HG03571 (cell line): ENCODE data around the gene CHSY1.
"Not testable (repeated sequence)": the region's sequence is repeated elsewhere in the genome, so short reads cannot be mapped to it uniquely, and the experiment has no call there.

Source experiments
- ATAC-seq: cut with Tn5 transposase; IDR thresholded peaks from one replicate; pipeline ENCODE4 v1.9.1; 2021; ENCODE audit not compliant: unreplicated experiment

CHSY1 gene

DNA sequence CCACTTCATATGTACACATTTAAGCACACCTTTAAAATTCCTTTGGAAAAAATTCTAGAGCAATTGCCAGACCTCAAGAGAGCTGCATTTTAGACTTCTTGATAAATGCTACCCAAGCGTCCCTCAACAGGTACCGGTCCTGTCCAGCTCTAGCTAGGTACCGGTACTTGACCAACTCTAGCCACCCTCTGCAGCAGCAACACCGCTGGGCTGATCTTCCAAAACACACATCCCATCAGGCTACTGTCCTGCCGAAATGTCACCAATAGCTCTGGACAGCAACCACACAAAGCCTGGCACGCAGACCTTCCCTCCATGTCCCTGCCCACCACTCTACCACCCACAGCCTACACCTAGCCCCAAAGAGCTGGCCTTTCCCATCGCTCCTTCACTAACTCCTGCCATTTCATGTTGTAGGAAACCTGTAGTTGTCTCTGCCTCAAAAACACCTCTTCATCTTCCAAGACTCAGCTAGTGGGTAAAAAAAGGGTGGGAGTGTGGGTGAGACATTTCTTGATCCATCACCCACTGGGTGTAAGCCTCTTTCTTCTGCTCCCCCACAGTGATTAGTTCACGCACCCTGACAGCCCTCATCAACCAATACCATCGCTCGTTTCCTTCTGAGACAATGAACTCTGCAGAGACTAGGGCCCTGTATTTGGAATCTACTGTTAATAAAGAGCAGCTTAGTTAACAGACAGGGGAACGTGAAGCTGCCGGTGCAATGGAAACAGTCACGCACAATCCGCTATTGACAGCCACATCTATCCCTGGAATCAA, 6.8 kb downstream of the CHSY1 start:
- ATAC-seq: no peak

DNA sequence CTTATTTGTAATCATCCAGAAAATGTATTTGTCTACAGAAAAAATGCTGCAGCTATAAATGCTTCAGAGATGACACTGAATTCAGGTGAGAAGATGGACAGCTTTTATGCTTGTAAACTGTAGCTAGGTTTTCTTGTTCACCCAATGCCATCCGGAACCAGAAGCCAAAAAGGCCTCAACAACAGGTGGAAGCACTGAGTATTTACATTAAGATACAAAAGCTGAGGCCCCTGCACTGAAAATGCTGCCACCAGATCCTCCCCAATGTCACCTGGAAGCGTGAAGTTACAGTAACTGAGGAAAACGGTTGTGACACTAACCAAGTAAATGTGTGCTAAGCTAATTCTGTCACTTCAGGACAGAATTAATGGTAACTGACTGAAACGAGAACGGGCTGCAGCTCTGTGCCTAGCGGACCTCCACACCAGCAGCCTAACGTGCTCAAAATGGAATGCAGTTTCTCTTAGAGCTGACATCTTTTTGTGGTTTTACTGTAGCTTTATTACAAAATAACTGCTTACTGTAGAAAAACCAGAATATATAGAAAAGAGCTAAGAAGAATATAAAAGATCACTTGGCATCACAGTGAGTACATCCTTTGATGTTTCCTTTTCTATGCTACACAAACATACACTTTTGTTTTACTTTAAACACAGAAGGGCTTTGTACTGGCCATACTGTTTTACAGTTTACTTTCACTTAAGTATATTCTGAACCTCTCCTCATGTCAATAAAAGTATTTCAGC, 7.6 kb downstream of the CHSY1 start:
- no peak for ATAC-seq

DNA sequence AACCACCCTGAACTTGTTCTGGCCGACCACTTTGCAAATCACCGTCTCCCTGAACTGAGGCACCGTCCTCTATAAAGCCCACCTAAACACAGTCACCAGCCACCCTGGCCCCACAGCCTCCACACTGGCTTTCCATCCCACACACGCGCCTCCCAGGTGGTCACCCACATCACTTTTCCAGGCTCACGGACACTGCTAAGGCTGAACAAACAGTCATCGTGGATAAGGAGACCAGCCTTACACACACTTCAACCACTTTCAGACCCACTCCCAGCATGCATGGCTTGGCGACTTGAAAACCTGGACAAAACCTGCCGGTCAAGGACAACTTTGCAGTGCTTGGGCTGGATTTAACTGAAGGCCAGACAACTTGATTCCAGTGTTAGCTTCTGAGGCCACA, 8.4 kb downstream of the CHSY1 start:
- ATAC-seq: no peak

DNA sequence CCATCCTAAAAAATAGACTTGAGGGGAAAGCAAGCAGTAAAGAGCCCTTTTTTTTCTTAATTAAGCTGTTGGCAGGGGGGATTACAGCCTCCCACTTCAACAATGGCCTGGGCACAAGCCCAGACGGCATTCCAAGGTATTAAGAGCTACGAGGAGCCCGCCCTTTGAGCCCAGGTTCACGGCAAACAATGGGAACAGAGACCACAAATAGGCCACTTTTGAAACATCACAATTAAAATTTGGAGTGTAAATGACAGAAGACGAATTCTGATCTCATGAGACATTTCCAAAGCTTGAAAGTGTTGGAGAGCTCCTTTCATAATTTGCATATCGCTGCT, 8.9 kb downstream of the CHSY1 start:
- ATAC-seq: no peak

DNA sequence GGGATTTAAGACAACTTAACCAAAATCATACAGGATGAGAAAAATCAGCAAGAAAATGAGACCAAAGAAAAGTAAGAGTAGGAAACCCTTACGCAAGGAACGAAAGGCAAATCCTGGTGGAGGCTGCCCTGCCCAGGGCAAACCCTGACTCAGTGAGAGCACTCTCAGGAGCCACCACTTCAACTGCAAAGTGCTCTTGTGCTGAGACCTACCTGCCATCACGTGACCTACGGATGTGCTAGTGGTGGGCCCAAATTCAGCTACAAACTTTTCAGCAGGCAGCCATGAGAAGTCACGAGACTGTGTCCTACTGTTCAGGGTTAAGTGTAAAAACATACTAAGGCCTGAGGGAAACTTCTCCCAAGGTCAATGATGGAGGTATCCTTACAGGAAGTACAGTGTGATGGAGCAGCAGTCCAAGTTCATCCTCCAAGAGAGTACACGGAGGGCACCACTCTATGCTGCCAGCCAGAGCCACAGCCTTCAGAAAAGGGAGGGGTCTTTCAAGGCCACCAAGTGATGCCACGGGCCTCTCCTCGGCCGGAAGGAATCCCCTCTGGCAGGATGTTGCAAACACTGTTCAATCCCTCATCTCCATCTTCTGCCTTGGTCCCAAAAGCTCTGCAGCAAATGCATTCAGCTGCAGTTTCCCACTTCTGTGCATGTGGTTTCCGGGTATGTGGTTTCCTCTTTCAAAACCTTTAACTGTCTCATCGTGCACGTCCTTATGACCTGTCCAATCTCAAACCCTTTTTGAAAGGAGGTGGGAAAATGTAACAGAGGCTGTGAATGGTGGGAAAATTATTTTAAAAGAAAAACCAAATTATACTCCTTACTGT, 9.5 kb downstream of the CHSY1 start:
- ATAC-seq: peak; percentile 72

DNA sequence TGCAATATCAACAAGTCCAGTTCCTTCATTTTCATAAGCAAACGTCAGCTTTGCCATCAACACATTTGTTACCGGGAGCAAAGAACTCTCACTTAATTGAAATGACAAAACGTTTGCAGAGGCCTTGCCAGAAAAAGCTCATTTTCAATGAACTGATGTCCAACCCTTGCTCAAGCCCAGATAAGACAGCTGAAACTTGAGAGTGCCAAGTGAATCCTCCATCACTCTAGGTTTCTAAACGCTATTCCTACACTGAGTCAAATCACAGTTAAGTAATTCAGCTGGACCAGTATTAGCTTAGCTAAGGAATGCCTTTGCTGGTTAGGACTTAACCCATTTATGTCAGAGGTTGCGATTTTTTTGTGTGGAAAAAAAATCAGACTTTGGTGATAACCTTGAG, 11.5 kb downstream of the CHSY1 start:
- no peak for ATAC-seq

DNA sequence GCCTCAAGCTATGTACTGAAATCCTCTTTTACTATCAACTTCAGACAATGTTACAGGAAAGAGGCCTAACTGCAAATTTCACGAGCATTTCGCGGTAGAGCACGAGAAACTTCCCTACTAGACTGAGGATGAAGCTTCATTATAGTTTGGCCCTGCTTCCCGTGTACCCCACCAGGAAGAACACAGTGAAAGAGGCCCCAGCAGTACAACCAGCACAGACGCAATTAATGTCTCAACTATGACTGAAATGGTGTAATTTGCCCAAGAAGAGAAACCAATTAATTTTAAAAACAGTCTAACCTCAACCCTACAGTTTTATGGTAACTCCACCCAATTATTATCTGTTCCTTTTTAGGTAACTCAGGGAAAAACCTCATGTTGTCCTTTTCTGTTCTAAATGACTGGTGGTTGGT, 12.1 kb downstream of the CHSY1 start:
- no peak for ATAC-seq

DNA sequence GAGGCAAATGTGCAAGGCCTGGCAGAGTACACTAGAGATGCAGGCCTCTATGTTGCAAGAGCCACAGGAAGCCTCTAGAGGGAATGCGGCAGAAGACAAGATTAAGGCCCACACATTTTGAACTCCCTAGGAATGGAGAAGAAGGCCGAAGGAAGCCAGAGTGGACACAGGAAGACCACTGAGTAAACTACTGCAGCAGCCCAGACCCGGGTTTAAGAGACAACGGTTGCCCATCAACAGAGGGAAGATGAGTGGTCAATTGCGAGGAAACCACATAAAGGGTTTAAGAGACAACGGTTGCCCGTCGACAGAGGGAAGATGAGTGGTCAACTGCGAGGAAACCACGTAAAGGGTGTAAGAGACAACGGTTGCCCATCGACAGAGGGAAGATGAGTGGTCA, 14.6 kb downstream of the CHSY1 start:
- ATAC-seq: no peak

DNA sequence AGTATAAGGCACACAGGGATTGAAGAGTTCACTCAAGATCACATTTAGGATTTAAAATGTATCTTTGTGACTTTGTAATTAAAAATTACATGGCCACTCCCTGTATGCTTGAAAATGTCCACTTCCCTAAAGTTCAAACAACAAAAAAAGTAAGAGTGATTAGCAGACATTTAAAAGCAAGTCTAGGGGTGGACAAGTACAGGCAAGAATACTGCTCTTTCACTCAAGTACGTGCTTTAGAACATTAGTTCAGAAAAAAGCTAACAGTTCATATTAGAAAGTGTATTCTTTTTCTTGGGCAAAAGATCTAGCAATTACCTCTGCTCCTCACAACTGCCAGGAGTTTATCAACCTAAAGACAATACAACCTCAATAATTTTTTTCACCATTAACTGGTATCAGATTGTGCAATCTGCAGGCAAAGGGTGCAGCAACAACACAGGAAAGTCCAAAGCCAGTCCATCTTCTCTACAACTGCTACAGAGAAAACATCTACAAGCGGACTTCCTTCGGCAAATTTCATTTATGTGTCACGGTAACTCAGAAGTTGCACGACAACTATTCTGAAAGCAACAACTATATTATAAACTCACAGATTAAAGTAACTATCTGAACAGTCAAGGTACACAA, 18.1 kb downstream of the CHSY1 start:
- ATAC-seq: no peak

DNA sequence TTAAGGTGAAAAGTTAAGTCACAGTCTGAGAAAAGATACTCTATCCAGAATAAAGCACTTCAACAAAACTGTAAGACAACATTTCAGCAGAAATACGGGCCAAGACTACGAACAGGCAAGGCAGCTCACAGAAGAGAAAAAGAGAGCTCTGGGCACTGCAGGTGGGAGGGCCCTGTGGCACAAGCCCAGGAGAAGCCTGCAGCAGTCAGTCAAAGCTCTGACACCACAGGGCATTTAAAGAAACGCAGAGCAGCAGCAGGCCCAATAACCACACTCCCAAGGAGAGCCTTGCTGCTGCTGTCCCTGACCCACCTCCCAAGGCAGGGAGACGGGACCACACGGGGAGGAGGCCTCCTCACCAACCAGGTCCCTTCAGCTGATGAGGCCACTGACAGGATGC, 19.2 kb downstream of the CHSY1 start:
- no peak for ATAC-seq

DNA sequence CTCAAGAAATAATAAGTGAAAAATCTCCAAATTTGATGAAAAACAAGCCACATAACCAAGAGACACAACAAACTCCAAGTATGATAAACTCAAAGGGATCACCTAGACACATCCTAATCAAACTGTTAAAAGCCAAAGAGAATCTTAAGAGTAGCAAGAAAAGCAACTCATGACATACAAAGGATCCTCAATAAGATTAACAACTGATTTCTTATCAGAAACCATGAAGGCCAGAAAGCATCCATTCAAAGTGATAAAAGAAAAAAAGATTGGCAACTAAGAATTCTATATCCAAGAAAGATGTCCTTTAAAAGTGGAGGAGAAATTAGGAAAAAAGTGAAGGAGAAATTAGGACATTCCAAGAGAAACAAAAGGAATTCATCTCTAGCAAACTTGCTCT, 23.5 kb downstream of the CHSY1 start:
- no peak for ATAC-seq

DNA sequence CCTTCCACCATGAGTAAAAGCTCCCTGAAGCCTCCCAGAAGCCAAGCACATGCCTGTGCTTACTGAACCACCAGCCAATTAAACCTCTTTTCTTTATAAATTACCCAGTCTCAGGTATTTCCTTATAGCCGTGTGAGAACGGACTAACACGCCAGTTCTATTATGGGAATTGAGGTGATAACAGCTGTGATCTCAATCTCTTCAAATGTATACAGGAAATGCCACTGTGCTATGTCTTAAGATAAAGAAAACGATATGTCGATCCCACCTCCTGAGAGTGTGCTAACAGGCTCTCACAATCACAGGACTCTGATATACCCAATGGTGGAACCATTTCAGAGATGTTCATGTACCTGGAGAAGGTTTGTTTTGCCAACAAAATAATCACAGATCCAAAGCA, 26.2 kb downstream of the CHSY1 start:
- ATAC-seq: no peak

DNA sequence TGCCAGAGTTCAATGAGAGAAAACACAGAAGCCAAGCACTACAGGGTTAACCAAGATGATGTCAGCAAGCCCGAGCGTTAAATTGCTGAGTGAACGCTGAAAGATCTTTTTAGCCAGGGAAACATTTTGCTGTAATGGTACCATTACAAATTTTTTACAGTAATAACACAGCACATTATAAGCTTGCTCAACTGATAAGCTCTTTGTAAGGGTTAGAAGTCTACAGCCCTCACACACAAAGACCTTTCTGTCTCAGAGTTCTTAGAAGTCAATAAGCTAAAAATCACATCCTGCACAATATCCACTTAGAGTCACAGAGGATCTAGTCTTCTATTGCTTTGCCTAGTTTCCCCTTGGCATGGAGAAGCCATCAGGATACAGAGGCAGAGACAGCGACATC, 29.9 kb downstream of the CHSY1 start:
- ATAC-seq: no peak

DNA sequence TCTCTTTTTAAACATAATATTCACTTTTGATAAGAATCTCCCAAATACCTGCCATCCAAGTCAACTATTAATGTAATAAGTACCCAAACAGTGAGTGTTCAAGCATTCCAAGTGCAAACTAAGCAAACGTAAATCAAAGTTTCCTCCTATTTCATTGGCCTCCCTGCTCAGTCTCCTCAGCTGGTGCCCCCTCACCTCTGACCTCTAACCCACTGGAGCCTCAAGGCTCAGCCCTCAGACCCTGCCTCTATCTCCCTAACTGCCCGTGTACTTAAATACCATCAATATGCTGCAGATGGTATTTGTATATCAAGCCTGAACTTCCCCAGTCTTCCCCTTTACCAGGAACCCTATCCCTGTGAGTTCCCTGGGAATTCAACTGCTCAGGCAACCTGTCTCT, 31.8 kb downstream of the CHSY1 start:
- no peak for ATAC-seq

DNA sequence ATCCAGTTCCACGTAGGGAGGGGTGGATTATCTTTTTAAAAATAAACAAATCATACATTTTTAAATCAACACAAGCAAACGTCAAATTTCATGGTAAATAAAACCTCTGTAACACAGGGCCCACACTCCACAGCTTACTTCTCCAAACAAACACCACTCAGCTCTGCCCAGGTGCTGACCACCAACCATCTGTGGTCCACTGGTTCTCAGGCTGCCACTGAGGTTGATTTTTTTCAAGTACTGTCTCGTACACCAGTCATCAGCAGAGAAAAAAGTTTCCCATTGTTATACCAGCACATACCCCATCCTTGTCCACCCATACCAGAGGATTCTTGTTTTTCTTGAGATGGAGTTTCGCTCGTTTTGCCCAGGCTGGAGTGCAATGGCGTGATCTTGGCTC, 32.4 kb downstream of the CHSY1 start:
- ATAC-seq: no peak

DNA sequence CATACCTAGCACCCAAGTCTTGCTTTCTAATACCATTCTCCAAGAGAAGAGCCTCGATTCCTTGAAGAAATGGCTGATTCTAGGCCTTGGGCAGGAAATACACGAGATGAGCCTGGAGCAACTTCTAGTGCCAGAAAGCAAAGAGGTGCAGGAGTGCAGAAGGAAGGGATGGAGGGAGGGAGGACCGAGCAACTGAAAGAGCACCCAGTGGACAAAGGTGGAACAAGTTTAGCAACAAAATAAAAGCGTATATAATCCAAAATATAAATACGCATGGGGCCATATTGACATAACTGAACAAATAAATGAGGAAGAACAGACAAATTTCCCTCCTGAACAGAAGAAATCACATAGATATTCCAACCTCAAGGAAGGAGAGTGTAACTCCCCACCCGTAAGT, 34.4 kb downstream of the CHSY1 start:
- no peak for ATAC-seq

DNA sequence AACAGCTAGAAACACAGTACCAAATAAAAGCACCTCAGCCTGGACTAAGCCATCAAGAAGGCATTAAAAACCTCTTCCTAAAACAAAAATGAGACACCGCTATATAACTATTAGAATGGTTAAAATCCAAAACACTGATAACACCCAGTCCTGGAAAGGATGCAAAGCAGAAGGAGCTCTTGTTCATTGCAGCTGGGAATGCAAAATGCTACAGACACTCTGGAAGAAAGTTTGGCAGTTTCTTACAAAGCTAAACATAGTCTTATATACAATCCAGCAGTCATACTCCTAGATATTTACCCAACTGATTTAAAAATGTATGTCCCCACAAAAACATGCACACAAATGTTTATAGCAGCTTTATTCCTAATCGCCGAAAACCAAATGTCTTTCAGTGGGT, 35.7 kb downstream of the CHSY1 start:
- no peak for ATAC-seq

DNA sequence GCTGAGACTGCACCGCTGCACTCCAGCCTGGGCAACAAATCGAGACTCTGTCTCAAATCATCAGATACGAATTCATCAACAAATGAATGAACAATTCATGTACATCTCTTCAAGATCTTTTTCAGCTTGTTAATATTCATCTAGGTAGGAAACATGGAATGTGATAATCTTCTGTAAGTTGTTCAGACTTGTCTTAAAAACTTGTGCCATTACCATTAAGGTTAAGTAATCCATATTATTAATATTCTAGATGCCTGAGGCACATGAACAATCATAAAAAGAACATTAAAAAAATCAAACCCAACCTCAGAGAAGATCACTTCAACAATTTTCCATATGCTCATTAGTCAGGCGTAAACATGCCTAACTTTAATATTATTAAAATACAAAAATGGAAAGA, 36.2 kb downstream of the CHSY1 start:
- ATAC-seq: no peak

DNA sequence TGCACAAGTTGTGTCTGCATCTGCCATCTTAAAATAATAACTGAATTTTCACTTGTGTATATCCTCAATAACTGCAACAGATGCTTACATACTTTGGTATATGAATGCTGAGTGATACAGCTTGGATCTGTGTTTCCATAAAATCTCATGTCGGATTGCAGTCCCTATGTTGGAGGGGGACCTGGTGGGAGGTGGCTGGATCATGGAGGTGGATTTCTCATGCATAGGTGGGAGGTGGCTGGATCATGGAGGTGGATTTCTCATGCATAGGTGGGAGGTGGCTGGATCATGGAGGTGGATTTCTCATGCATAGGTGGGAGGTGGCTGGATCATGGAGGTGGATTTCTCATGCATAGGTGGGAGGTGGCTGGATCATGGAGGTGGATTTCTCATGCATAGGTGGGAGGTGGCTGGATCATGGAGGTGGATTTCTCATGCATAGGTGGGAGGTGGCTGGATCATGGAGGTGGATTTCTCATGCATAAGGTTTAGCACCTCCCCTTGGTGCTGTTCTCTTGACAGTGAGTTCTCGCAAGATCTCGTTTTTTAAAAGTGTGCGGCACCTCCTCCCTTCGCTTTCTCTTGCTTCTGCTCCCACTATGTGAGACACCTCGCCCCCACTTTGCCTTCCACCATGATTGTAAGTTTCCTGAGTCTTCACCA, 37.3 kb downstream of the CHSY1 start:
- not testable (repeated sequence) for ATAC-seq

DNA sequence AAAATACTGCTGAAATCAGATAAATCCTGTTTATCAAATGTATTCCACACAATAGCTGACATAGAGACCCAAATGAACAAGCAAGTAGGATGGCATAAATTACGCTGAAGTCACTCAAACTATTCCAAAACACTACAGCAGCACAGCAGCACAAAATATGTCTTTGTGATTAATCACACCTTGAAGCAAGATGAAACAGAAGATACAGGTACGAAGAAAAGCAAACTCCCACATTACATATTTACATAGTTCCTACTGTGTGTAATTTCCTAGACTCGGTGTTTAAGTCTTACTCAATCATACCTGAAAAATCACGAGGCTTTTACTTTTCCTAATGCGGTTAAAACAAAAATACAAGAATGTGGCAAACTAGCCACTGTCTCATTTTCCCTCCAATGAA, 38.3 kb downstream of the CHSY1 start:
- ATAC-seq: no peak

DNA sequence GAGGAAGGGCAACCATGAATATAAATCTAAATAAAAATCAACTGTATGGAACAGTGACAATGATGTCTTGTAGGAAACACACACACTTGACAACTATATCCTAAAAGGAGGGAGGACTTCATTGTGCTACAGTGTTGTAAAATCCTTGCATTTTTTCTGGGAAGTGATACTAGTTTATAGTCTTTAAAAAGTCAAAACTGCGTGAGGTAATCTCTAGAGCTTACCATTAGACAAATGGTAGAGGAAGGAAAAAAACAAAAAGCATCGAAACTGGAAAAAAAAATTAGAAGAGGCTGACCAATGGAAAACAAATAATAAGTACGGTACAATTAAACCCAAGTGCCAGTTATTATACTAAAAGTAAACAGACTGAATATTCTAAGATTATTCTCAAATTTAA, 38.7 kb downstream of the CHSY1 start:
- ATAC-seq: no peak
